GM19438 (cell line): ENCODE measurements around the gene RABGAP1L.
A peak's percentile ranks its signal among the peaks of the same experiment; 100 is the strongest.
"Not testable (repeated sequence)": the region's sequence is repeated elsewhere in the genome, so short reads cannot be mapped to it uniquely, and the experiment has no call there.

ENCODE experiments used
- ATAC-seq: cut with Tn5 transposase; IDR thresholded peaks from one replicate; pipeline ENCODE4 v1.9.1; 2021; ENCODE audit warnings: low read depth; ENCODE audit not compliant: unreplicated experiment

RABGAP1L gene

GRCh38 chr1:174786358-174786757, 627.0 kb downstream of the RABGAP1L start:
- ATAC-seq = no peak

GRCh38 chr1:174786760-174787159, 627.4 kb downstream of the RABGAP1L start:
- ATAC-seq = peak; percentile 59

- ATAC-seq = no peak
These were observed 629.7 kb downstream of the RABGAP1L start for GRCh38 chr1:174788981-174789380.

GRCh38 chr1:174789399-174789798, 630.1 kb downstream of the RABGAP1L start:
- ATAC-seq = peak; percentile 68

GRCh38 chr1:174791863-174792262, 632.5 kb downstream of the RABGAP1L start:
- no peak for ATAC-seq

DNA sequence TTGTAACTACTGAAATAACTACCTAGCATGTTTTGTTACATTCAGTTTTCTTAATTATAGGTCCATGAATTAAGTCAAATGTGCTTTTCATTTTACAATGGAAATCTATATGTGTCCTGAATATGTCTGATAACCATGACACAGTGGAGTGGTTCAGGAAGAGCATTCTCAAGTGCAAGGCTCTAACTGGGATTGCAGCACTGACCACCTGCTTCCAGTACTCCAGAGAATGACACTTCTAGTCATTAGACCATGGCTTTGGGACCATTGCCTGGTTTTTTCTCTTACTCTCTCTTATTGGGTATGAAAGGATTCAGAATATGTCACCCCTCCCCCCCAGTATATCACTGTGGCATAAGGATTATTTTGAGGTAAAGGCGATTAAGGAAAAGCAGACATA, 635.5 kb downstream of the RABGAP1L start:
- ATAC-seq = no peak

DNA sequence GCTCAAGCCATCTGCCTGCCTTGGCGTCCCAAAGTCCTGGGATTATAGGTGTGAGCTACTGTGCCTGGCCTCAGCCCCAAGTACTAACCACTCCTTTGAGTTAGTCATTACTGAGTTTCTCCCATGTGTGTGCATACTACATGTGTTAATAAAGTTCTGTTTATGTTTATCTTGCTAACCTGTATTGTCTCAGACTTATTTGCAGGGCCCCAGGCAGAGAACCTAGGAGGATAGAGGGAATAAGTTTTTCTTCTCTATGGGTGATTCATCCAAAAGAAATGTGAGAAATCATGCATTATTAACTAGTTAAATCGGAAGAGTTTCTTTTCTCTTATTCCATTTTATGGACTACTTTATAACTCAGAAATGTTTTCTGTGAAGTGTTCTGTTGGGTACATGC, 636.5 kb downstream of the RABGAP1L start:
- ATAC-seq = no peak

DNA sequence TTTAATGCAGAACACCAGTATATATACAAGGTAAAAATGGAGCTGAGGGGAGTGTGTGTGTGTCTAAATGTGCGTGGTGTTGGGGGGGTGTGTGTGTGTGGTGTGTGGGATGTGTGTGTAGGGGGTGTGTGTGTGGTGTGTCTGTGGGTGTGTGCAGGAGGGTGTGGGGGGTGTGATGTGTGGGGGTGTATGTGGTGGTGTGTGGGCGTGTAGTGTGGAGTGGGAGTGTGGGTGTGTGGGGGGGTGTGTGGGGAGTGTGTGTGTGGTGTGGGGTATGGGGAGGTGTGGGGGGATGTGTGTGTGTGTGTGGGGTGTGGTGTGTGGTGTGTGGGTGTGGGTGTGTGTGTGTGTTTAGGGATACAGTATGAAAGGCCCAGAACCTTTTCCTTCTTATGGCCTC, 638.1 kb downstream of the RABGAP1L start:
- ATAC-seq = no peak

DNA sequence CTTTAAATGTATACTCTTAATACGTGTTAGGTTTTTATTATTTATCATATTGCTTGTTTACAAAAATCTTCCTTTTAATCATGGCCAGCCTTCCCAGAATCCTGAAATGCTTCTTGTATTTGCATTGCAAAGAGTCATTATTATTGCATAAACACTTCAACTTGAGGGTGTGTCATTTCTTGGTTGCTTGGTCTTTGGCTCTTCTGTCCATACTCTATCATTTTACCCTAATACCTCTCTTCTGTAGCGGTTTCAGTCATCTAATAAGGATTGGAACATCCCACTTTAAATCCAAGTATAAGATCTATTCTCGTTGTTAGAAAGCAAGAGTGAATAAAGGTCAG, 639.8 kb downstream of the RABGAP1L start:
- no peak for ATAC-seq

DNA sequence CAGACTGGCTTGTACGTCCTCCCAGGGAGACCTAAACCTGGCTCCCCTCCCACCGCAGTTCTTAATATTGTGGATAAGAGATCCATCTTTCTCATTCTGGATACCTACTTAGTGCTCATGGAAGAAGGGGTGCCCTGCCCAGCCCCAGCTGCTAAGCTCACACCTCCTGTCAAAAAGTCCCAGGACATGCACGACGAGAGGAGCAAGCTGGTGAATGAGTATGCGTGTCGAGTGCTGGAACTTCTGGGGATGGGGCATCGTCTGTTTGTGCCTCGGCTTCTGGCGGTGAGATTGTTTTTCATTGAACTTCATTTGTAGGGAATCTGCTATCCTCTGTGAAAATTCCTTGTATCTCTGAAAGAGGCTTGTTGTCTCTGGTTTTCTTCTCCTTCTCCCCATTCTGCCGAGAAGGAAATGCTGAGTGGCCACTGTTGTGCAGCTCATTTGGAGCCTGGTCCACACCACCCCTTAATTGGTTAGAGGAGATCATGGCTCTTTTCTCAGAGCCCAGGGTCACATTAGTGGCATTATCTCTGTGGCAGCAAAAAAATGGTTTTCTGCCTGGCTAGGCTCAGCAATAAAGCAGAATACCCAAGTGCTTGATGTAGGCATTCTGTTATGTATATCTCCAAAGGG, 641.0 kb downstream of the RABGAP1L start:
- ATAC-seq = no peak

DNA sequence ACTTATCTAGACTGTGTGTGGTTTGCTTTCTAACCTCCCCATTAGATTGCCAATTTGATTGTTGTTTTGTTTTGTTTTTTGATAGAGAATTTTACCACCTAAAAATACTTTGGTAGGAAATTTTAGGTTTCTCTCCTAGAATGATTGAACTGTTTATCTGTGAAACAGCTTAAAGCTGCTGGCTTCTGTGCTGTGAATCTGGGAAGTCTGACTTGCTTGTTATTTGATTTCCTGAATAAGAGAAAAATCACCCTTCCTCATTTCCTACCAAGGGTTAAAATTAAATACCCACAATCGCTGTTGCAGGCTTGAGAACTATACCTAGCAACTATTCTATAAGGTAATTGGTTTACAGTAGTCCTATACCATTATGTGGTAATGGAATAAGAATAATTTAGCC, 641.6 kb downstream of the RABGAP1L start:
- ATAC-seq = no peak

DNA sequence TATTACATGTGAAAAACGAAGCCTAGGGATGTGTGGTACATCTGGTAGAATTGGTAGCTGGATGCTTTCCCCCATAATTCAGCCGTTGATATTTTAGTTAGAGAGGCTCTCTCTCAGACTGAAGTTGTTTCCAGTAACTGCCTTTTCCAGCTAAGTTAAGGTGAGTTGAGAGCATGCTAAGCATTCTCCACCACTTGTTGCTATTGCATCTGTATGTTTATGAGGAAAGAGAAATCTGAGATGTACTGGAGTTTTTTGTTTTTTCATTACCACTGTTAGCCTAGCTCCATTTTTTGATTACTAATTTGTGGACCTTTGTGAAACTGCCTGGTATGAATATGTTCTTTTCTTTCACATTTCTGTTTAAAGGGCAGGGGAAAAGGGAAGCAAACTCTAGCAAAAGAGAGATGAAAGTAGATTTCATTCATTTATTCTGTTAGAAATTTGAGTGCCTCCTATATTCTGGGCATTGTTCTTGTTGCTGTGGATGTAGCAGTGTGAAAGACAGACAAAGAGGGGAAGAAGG, 650.5 kb downstream of the RABGAP1L start:
- ATAC-seq = no peak

DNA sequence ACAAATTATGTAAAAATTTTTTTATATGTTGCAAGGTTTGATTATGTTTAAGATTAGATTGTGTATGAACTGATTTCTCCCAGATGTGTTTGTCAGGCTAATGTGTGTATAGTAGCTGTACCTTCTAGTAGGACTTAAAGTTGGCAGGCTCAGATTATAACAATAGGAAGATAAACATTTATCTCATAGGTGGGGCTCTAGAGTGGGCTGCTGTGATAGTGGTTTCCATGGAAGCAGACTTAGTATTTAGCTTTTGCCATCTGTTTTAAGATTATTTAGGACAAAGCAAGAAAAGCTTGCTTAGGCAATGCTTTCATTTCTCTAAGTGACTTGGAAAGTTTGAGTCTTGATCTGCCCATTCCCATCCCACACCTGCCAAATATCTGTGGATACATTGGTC, 652.7 kb downstream of the RABGAP1L start:
- no peak for ATAC-seq

GRCh38 chr1:174812656-174813055, 653.3 kb downstream of the RABGAP1L start:
- no peak for ATAC-seq

GRCh38 chr1:174815036-174815435, 655.7 kb downstream of the RABGAP1L start:
- ATAC-seq = no peak

GRCh38 chr1:174815474-174815908, 656.2 kb downstream of the RABGAP1L start:
- no peak for ATAC-seq

DNA sequence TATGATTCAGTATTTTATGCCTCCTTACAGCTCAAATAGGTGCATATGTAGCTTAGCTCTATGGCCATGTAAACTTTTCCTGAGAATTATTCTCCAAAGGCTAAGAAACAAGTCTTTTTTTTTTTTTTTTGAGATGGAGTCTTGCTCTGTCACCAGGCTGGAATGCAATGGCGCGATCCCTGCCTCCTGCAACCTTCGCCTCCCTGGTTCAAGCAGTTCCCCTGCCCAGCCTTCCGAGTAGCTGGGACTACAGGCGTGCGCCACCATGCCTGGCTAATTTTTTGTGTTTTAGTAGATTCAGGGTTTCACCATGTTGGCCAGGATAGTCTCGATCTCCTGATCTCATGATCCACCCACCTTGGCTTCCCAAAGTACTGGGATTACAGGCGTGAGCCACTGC, 657.3 kb downstream of the RABGAP1L start:
- not testable (repeated sequence) for ATAC-seq

- peak; percentile 55 for ATAC-seq
These were observed 658.8 kb downstream of the RABGAP1L start for GRCh38 chr1:174818014-174818616.

GRCh38 chr1:174818951-174819350, 659.6 kb downstream of the RABGAP1L start:
- ATAC-seq = no peak

DNA sequence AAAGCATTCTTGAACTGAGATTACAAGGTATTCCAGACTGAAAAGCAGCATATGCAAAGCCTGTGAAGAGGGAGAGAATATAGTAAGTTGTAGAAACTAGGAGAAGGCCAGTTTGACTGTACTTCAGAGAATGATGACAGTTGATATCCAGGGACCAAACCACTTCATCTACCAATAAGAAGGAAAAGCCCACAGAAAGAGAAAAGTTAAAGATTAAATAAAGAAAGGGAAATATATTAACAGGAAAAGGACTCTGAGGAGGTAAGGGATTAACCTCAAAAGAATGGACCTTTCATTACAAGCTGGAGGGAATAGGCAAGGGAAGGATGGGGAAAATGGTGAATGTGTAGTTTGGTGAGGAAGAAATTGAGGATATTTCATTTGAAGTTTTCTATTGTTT, 660.3 kb downstream of the RABGAP1L start:
- no peak for ATAC-seq

DNA sequence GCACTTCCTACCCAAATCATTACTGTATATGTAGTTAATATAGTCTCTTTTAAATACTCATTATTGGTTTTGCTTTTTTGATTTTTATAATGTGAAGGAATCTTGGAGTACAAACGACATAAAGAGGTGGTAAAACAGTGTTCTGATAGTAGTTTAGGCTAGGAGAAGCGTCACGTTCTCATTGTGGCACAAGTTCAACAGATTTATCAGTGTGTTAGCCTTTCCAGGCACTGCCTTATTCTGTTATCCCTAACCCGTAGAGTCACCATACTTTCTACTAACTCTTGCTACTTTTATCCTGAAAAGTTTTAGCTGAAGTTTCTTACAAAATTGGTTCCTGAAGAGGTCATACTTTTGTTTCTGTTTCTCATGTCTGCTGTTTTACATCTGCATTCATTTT, 665.8 kb downstream of the RABGAP1L start:
- ATAC-seq = no peak

DNA sequence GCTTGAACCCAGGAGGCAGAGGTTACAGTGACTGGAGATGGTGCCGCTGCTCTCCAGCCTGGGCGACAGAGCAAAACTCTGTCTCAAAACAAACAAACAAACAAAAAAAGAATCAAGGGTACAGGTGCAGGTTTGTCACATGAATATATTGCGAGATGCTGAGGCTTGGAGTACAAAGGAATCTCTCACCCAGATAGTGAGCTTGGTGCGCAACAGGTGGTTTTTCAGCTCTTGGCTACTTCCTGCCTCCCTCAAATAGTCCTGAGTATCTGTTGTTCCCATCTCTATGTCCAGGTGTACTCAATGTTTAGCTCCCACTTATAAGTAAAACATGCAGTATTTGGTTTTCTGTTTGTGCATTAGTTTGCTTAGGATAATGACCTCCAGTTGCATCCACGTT, 666.5 kb downstream of the RABGAP1L start:
- no peak for ATAC-seq
